Measurements from ENCODE around the gene IAH1.

Gene IAH1, protein sequence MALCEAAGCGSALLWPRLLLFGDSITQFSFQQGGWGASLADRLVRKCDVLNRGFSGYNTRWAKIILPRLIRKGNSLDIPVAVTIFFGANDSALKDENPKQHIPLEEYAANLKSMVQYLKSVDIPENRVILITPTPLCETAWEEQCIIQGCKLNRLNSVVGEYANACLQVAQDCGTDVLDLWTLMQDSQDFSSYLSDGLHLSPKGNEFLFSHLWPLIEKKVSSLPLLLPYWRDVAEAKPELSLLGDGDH

DNA sequence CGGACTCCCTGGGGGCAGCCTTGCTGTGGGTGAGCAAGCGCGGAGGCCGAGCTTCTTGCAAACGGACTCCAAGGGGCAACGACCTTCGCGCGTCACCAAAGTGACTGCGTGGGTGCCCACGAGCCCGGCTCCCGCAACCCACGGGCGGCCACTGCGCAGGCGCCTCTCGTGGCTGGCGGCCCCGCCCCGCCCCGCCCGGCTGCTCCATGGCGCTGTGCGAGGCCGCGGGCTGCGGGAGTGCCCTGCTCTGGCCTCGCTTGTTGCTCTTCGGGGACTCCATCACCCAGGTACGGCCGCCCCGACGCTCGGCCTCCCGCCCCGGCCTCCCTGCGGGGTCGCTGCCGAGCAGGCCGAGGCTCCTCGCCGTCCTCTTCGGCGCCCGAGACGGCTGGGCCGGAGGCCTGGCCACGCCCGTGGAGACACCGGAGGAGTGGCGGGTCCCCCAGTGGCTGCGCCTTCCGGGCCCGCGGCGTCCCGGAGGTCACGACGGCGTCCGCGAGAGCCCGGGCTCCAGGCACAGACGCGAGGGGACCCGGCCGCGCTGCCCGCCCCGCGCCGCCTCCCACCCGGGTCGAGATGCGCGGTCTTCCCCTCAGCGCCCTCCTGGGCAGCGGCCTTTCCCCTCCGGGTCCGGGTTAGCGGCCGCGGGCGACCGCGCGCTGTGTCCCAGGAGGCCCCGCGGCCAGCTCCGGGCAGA, at the start of gene IAH1:
Gene IAH1 (plus strand): TSS at position 191 of the 697 bp plus-strand sequence. CDS start 16 bp downstream, at position 207.
- no peak for DNase-seq

DNA sequence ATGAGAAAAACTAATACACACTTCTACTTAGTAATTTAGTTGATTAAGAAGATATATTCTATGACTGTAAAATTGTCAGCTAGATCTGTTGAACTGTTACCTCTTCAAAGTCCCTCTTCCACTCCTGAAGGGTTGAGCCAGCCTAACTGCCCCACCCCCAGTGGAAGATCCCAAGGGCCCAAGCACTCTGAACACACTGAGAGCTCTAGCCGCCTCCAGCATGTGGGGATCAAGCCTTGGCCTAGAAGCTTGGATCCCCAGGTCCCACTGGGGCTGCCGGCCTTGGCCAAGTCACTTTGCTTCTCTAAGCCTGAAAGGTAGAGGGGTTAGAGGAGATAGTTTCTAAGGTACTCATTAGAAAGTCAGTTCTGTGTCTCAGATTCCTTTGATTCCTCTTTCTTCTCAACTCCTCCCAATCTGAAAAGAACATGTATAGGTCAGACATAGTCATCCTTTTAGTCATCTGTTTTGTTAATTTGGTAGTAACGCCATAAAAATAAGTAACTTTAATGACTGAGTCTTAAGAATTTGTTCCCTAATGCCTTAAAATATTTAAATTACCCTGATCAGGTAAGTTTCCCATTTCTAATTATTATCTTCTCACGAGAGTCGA, 45.3 kb upstream of the IAH1 start:
- DNase-seq = no peak

DNA sequence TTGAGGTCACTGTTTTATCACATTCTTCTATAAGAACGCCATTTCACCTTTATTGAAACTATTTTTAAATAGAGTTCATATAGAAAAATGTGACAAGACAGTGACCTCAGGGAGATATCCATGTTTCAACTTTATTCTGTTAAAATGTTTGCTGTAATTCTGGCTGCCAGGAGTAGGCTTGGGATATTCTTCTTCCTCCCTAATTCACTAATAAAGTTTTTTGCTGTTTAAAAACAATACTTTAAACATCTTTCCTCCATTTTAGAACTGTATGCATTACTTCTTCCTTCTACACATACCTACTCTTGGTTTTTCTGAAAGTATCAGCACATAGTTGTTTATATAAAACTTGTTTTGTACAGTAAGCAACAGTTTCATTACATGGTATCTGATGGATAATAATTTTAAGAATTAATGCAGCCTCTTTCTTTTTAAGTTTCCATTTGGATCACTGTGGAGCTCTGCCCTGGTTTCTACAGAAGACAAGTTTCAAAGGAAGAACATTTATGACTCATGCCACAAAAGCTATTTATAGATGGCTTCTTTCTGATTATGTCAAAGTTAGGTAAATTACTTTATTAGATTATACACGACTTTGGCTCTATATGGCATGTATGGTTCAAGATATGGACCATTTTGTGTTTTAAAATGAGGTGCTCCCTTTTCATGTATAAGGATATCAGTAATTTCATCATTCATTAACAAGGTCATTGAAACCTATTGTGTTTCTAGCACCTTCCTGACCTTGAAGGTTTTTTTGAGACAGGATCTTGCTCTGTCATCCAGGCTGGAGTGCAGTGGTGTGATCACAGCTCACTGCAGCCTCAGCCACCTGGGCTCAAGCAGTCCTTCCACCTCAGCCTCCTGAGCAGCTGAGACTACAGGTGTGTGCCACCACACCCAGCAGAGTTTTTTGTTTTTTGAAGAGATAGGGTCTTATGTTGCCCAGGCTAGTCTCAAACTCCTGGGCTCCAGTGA, 43.7 kb upstream of the IAH1 start:
- no peak for DNase-seq

DNA sequence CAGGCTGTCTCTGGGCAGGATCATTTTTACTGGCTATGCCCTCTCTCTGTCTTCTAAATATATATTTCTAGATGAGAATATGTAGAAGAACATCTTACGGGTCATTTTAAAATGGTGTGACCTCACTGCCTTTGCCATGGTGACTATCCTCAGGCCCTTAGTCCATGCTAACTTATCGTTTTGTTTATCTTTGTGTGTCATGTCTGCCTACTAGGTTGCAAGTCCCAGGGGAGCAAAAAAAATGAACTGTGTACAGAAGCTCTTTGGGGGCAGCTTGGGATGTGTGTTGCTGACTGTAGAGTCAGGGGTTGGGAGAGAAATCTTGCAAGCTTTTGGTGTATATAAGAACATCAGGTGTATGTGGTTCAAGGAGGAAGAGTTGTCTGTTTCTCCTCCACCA, 39.9 kb upstream of the IAH1 start:
- no peak for DNase-seq

DNA sequence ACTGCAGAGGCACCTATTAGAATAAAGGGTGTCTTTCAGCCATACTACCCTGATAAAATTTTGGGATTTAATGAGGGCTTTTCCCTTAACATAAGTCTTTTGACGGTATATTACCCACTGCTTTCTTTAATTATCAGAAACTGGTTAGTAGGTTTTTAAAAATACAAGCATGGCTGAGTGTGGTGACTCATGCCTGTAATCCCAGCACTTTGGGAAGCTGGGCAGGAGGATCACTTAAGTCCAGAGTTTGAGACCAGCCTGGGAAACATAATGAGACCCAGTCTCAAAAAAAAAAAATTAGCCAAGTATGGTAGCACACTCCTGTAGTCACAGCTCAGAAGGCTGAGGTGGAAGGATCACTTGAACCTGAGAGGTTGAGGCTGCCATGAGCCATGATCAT, 34.8 kb upstream of the IAH1 start:
- DNase-seq = no peak

DNA sequence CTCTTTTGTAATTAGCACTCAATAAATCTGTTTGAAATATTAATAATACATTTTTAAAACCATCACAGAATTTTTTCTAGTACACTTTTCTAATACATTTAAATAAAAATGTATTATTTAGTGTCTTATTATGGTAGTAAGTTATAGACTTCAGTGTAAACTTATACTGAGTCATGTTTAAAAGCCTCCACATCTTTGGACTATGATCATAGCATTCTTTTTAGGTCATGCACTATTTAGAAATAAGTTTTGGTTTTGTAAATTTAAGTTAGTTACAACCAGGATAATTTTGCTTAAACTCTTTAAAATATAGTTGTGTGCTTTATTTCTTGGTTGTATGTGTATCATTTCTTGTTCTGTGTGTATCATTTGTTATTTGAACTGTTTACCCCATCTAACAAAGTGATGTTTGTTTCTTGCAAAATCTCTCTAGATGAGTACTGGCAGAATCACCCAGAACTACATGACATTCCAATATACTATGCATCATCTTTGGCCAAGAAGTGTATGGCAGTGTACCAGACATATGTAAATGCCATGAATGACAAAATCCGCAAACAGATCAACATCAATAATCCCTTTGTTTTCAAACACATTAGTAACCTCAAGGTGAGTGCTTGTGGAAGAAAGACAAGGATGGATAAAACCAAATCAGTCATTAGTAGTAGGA, 34.2 kb upstream of the IAH1 start:
- DNase-seq = no peak

DNA sequence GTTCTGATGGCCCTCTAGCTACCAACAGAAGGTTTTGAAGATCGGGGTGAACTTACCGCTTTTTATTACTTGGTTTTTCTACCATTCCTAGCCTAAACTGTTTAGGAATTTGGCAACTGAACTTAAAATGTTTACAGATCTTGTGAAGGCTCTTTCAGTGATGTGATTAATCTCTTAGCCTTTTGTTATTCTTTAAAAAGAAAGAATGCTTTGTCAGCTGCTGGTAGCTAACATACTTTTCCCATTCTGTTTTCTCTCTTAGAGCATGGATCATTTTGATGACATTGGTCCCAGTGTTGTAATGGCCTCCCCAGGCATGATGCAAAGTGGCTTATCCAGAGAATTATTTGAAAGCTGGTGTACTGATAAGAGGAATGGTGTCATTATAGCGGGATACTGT, 32.8 kb upstream of the IAH1 start:
- DNase-seq = no peak

DNA sequence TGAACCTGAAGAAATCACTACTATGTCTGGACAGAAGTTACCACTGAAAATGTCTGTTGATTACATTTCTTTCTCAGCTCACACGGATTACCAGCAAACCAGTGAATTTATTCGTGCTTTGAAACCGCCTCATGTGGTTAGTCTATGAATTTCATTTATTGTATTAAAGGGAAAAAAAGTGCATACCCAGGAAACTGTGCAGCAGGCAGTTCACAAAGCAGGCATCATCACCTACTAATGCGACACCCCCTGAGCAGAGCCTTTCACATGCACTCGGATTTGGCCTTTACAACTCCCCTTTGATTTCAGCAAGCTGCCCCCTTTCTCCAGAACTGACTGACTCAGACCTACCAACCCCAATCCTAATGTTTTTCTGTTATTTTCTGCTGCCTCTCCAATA, 30.8 kb upstream of the IAH1 start:
- no peak for DNase-seq

DNA sequence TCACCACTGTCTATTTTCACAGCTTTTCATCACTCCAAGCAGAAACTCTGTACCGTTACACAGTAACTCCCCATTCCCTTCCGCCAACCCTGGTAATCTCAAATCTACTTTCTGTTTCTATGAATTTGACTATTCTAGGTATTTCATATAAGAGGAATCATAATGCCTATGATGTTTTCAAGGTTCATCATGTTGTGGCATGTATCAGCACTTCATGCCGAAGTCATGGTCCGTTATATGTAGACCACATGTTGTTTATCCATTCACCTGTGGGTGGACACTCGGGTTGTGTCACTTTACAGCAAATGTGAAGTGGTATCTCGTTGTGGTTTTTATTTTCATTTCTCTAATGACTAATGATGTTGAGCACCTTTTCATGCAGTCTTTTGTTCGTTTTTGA, 29.3 kb upstream of the IAH1 start:
- DNase-seq = no peak

DNA sequence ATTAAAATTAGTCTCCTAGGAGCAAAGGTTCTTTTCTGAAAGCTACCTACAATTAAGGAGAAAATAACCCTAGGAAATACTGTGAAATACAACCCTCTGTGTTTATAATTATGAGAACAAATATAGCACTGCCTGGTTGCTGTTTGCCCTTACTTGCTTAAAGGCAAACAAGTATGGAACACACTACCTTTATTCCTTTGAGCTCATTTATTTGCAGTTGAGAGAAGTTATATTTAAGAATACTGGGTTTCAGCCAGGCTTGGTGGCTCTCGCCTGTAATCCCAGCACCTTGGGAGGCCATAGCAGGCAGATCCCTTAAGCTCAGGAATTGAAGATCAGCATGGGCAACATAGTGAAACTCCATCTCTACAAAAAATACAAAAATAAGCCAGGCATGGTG, 23.1 kb upstream of the IAH1 start:
- no peak for DNase-seq

DNA sequence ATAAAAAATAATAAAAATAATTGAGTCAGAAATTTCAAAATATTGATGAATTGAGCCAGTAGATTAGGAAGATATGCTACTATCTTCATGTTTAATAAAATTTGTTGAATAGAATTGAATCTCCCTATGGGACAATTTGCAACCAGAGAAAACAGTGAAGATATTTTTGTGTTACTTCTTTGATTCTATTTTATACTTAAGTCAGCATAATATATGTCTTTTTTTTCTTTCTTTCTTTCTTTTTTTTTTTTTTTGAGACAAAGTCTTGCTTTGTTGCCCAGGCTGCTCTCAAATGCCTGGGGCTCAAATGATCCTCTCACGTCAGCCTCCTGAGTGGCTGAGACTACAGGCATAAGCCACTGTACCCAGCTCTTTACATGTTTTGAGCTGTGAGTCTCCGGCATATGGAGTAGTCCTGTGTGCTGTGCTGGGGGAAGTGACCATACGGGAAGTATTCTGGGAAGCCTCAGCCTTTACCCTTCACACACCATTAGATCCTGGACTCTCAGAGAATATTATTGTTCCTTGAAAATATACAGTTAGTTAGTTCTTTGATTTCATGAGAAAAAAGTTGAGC, 13.8 kb upstream of the IAH1 start:
- DNase-seq = no peak

DNA sequence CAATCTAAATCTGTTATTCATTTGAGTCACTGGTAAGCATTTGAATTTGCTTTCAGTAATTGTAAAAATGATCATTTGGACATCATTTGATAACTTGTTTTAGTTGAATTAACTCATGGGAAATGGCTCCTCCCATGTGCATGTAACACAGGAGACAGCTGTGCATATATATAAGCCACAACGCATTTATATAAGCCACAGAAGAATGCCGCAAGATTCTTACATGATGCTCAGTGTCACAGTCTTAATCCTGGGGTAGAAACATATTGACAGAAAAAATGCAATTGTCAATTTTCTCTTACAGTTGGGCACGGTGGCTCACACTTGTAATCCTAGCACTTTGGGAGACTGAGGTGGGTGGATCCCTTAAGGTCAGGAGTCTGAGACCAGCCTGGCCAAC, 13.3 kb upstream of the IAH1 start:
- DNase-seq = no peak

DNA sequence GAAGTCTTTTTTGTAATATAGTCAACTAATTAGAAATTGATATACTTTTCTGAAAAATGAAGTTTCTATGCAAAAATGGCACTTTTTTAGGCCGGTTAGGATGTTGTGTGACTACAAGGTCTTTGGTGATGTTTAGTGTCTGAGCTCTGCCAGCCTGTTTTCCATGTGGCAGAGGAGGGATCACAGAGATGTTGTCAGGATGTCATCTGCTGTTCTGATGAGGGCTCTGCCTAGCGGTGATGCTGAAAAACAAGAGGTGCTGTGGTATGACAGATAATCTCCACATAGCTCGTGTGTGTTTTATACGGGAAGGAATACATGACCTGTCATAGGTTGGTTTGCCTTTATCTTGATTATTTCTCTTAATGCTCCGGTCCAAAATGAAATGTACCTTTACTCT, 12.0 kb upstream of the IAH1 start:
- no peak for DNase-seq

DNA sequence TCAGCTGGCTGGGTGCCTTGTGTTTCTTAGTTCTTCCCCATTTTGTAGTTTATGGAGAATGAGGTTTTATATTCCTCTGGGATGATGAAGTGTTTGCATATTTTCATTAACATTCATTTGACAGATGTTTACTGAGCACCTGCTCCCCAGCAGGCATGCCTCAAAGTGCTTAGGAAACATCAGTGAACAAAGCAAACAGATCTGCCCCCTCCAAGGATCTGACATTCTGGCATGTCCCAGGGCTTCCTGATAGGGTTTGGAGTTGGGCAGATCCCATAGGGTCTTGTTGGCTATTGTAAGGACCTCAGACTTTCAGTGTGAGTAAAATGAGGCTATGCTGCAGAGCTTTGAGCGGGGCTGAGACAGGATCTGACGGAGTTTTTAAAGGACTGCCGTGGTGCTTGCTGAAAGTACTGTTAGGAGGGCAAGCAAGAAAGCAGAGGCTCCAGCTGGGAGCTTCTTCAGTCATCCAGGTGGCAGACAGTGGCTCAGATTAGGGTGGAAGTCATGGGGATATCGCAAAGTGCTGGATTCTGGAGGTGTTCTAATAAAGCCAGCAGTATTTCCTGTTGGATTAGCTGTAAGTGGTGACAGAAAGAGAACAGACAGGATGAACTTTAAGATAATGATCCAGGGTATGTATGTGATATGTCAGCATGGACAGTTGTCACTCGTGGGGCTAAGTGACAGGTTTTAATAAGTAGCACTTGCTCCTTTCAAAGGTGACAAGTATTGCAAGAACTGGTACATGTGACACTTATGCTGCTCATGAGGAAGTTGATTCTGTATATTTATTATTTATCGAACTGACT, 11.3 kb upstream of the IAH1 start:
- DNase-seq = peak; percentile 31

DNA sequence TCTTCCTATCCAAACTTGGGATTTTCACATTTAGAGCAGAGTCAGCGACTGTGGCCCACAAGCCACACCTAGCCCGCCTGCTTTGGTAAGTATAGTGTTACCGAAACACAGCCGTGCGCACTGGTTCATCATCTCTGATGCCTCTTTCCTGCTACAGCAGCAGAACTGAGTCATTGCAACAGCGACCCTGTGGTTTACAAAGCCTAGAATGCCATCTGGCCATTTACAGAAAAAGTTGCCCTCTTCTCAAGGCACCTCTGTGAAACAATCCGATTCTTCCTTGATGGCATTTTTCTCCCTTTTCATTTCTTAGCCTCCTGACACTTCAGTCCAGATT, 10.7 kb upstream of the IAH1 start:
- DNase-seq = no peak

DNA sequence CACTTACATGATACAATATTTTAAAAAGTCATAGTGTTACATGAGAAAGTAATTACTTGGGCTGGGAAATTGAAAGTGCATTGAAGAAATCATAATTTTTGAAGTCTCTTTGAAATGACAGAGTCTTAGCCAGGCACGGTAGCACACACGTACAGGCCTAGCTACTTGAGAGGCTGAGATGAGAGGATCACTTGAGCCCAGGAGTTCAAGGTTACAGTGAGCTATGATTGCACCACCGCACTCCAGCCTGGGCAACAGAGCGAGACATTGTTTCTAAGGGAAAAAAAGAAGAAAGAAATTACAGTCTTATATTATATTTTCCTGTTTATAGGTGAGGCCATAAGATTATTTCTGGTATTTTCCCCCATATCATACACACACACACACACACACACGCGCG, 9.2 kb upstream of the IAH1 start:
- DNase-seq = no peak

DNA sequence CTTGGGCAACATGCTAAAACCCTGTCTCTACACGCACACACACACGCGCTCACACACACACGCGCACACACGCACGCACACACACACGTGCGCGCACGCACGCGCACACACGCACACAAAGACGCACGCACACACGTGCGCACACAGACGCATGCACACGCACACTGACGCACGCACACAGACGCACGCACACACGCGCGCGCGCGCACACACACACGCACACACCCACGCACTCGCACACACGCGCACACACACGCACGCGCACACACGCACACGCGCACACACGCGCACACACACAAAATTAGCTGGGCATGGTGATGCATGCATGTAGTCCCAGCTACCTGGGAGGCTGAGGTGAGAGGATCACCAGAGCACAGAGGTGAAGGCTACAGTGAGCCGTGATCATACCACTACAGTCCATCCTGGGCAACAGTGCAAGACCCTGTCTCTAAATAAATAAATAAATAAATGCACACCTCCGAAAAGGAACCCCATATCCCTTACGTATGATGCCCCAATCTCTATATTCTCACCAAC, 8.1 kb upstream of the IAH1 start:
- DNase-seq = no peak

DNA sequence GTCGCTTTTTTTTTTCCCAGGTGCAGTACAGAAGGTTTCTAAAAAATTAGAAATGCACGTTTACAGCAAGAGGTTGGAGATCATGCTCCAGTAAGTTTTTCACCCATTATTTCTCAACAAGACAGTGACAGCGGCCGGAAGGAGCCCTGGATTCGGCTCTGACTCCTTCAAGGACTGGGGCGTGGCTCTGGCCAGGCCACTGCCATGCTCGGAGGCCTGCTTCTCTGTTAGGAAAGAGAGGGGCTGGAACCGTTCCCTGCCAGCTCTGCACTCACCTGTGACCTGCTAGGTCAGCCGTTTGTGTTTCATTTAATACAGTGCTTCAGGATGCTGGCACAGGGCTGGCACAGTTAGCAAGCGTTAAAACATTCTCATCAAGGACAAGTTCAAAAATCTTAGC, 6.7 kb upstream of the IAH1 start:
- no peak for DNase-seq

DNA sequence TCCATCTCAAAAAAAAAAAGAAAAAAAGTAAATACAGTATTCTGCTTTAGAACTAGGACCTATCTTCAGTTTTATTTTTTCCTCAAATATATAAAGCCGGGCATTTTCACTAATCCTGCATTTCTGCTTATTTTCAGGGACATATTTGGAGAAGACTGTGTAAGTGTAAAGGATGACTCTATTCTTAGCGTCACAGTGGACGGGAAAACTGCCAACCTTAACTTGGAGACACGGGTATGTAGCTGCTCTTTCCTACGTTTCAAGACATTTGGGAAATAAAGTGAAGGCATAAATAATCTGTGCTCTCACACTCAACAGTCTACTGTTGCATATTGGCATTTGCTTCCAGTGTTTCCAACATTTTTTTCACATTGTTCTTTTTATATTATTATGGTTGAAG, 3.1 kb upstream of the IAH1 start:
- no peak for DNase-seq

DNA sequence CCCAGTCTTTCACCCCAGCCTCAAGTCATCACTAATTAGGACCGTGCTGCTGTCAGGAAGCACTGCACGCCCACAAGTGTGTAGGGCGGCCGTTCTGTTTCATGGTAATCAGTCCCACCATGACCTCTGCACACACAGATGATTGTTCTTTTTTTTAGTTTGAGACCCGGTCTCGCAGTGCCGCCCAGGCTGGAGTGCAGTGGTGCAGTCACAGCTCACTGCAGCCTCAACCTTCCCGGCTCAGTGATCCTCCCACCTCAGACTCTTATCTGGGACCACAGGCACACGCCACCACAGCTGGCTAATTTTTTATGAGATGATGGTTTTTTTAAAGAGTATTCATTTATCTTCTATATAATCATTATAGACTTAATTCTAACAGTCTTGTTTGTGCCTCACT, 1.8 kb upstream of the IAH1 start:
- no peak for DNase-seq

DNA sequence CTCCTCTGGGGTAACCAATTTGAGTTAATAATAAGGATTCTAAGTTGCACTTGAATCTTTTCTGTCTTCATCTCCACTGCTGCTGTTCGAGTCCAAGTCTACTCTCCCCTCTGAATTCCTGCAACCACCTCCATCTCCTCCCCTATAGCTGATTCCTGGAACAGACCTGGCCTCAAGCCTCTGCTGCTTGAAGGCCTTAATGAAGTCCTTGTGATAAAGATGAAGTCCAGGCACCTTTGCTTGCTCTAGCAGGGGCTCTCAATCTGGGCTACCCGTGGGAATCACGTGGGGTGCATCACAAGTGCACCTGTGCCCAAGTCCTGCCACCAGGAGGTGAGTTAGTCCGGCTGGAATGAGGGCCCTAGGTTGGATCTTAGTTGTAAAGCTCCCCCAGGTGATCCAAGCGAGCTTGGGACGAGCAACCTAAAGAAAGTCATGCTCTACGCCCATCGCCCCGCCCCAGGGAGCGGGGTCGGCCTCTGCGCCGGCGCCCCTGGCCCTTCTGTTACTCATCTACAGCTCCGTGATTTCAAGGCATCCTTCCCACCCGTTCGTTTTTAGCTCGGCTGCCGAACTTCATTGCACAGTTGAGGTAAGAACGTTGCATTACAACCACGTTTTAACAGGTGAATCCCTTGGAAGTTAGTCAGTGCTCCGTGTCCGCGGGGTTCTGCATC, 905 bp upstream of the IAH1 start:
- DNase-seq = no peak

All from NCI-H748 treated with DMSO at 0.1 percent for 48 hours (cell line).